Body of pancreas (tissue), 4 donors: Measurements from ENCODE around the gene RITA1.

Source experiments
- CTCF ChIP-seq, 7 experiments: fragments of 450-650 bp in 4 of 7; fragments of 200-600 bp in 3 of 7; sonication (generic) in 3 of 7; IDR thresholded peaks; one replicate each; pipeline ENCODE4 v1.5.1; 2016 to 2019; ENCODE audit warnings: antibody characterized with exemption in 7 of 7
- POLR2A ChIP-seq, 3 donors: fragments of 450-650 bp; IDR thresholded peaks; one replicate each; pipeline ENCODE4 v1.6.1; 2016; ENCODE audit warnings: antibody characterized with exemption in 3 of 3, mild to moderate bottlenecking in 2 of 3

GRCh38 chr12:113195598-113195997, 10.1 kb downstream of the RITA1 start:
- TF ChIP-seq CTCF (IDR thresholded peaks at IDR 0.05), result no peak
- no peak for TF ChIP-seq POLR2A (IDR thresholded peaks at IDR 0.05)
